HCT116 (cell line): ENCODE measurements around the gene SNX19. TPM values are rescaled to one million over a fixed set of nuclear protein-coding genes. Genes with fewer than 3 reads are reported as not detected.

ENCODE experiments used
- ATAC-seq: fragments of 200-7000 bp; cut with Tn5 transposase; 2 replicates; pipeline ENCODE4 v1.9.1; 2020; ENCODE audit warnings: mild to moderate bottlenecking, moderate library complexity
- BruUV-seq: library from RNA; stranded (reverse); fragments of 400-500 nt; replicated peaks from 2 replicates; lab custom pipeline; 2021; lab: Mats Ljungman, UMichigan
- CTCF ChIA-PET: fragments of 300-600 bp; sonication (Branson Sonifier 250); formaldehyde crosslinking; loops from one replicate; lab custom pipeline; 2021; ENCODE audit warnings: antibody characterized with exemption; lab: Charles Lee
- POLR2A ChIA-PET: fragments of 300-600, 350-600 bp; sonication (Branson Sonifier 250); formaldehyde crosslinking; loops from one replicate; lab custom pipeline; 2021; ENCODE audit warnings: antibody characterized with exemption; lab: Charles Lee
- RAD21 ChIA-PET, 2 experiments: fragments of 300-600 bp; sonication (Branson Sonifier 250); formaldehyde crosslinking; loops; one replicate each; lab custom pipeline; 2023; ENCODE audit warnings: low total read pairs in 2 of 2; ENCODE audit not compliant: uncharacterized antibody in 2 of 2, unreplicated experiment in 2 of 2, low non-redundant PET in 1 of 2; lab: Charles Lee
- DNase-seq: peaks from one replicate; pipeline ENCODE4 v3.0.0-alpha.2; 2010; ENCODE audit warnings: low read depth, low spot score
- H2AFZ ChIP-seq: fragments of 200-600 bp; shearing (Covaris generic), sonication (generic); 2 replicates; pipeline ENCODE4 v1.6.1; 2017; ENCODE audit warnings: low read depth, mixed run types, mixed read lengths, antibody characterized with exemption, low read length; ENCODE audit not compliant: poor library complexity, severe bottlenecking
- H3K27ac ChIP-seq: 2 replicates; pipeline ENCODE4 v1.5.1; 2012; ENCODE audit warnings: low read depth, low read length
- H3K27me3 ChIP-seq: fragments of 200-600 bp; sonication (generic); 2 replicates; pipeline ENCODE4 v1.6.1; 2016; ENCODE audit warnings: mixed run types, low read length, mixed read lengths; ENCODE audit not compliant: insufficient read depth
- H3K36me3 ChIP-seq, 2 experiments: fragments of 200-500 bp in 1 of 2; fragments of 200-600 bp in 1 of 2; sonication (Bioruptor generic) in 1 of 2; sonication (generic) in 1 of 2; 2 replicates each; pipeline versions ENCODE4 v1.5.1 to v1.6.1; 2014 to 2016; ENCODE audit warnings: low read length in 2 of 2, inconsistent platforms in 1 of 2, mixed read lengths in 1 of 2, mixed run types in 1 of 2; ENCODE audit not compliant: insufficient read depth in 2 of 2, control insufficient read depth in 1 of 2
- H3K4me1 ChIP-seq, 2 experiments: fragments of 200-600 bp in 1 of 2; sonication (generic) in 1 of 2; 2 replicates each; pipeline versions ENCODE4 v1.5.1 to v1.6.1; 2012 to 2017; ENCODE audit warnings: low read length in 2 of 2, inconsistent platforms in 1 of 2, mild to moderate bottlenecking in 1 of 2, mixed read lengths in 1 of 2, mixed run types in 1 of 2, moderate library complexity in 1 of 2; ENCODE audit not compliant: insufficient read depth in 2 of 2, control insufficient read depth in 1 of 2
- H3K4me2 ChIP-seq: fragments of 200-600 bp; sonication (generic); 2 replicates; pipeline ENCODE4 v1.6.1; 2017; ENCODE audit warnings: mixed run types, low read length, mixed read lengths
- H3K4me3 ChIP-seq, 2 experiments: fragments of 200-600 bp in 1 of 2; sonication (generic) in 1 of 2; replicated peaks in 1 of 2; 2 replicates each; pipeline ENCODE4 v1.5.1; 2011 to 2016; ENCODE audit warnings: low read length in 2 of 2, control low read depth in 1 of 2, low read depth in 1 of 2, mild to moderate bottlenecking in 1 of 2, mixed read lengths in 1 of 2, mixed run types in 1 of 2
- H3K79me2 ChIP-seq: fragments of 200-600 bp; sonication (generic); 2 replicates; pipeline ENCODE4 v1.6.1; 2017; ENCODE audit warnings: mild to moderate bottlenecking, mixed run types, low read length, moderate library complexity, mixed read lengths; ENCODE audit not compliant: insufficient read depth
- H3K9ac ChIP-seq: fragments of 200-600 bp; sonication (generic); 2 replicates; pipeline ENCODE4 v1.6.1; 2016; ENCODE audit warnings: low read length, mixed read lengths
- H3K9me2 ChIP-seq: fragments of 200-600 bp; sonication (generic), shearing (Covaris generic); 2 replicates; pipeline ENCODE4 v1.6.1; 2017; ENCODE audit warnings: mixed run types, mild to moderate bottlenecking, moderate library complexity; ENCODE audit not compliant: insufficient read depth
- H3K9me3 ChIP-seq, 2 experiments: fragments of 200-500 bp in 1 of 2; fragments of 200-600 bp in 1 of 2; sonication (Bioruptor generic) in 1 of 2; sonication (generic) in 1 of 2; 2 replicates each; pipeline ENCODE4 v1.6.1; 2014 to 2017; ENCODE audit warnings: low read length in 2 of 2, mixed read lengths in 2 of 2, inconsistent platforms in 1 of 2, low read depth in 1 of 2, mild to moderate bottlenecking in 1 of 2, mixed run types in 1 of 2, moderate library complexity in 1 of 2; ENCODE audit not compliant: control insufficient read depth in 1 of 2, insufficient read depth in 1 of 2
- H4K20me1 ChIP-seq: fragments of 200-600 bp; sonication (generic), shearing (Covaris generic); 2 replicates; pipeline ENCODE4 v1.6.1; 2017; ENCODE audit warnings: mixed run types, mild to moderate bottlenecking, moderate library complexity; ENCODE audit not compliant: insufficient read depth
- CBX3 ChIP-seq: IDR thresholded peaks from 2 replicates; pipeline ENCODE4 v1.6.1; 2012; ENCODE audit warnings: low read depth
- CEBPB ChIP-seq: IDR thresholded peaks from 2 replicates; pipeline ENCODE4 v1.6.1; 2012; ENCODE audit warnings: low read depth
- CTCF ChIP-seq, 3 experiments: fragments of 200-600 bp in 1 of 3; sonication (generic) in 1 of 3; IDR thresholded peaks in 2 of 3; conservative IDR thresholded peaks in 1 of 3; 2 replicates each; pipeline ENCODE4 v1.5.1; 2012 to 2017; ENCODE audit warnings: low read depth in 2 of 3, low read length in 2 of 3, antibody characterized with exemption in 1 of 3, borderline replicate concordance in 1 of 3, control low read depth in 1 of 3, mild to moderate bottlenecking in 1 of 3, mixed read lengths in 1 of 3, mixed run types in 1 of 3, moderate library complexity in 1 of 3; ENCODE audit not compliant: insufficient read depth in 1 of 3
- EGR1 ChIP-seq: IDR thresholded peaks from 2 replicates; pipeline ENCODE4 v1.6.1; 2012; ENCODE audit warnings: low read depth
- EZH2 ChIP-seq: fragments of 200-600 bp; sonication (generic); IDR thresholded peaks from 2 replicates; pipeline ENCODE4 v1.6.1; 2017; ENCODE audit warnings: antibody characterized with exemption, mixed run types
- EZH2phosphoT487 ChIP-seq: fragments of 200-600 bp; IDR thresholded peaks from 2 replicates; pipeline ENCODE4 v1.6.1; 2018; ENCODE audit warnings: antibody characterized with exemption, borderline replicate concordance
- FOSL1 ChIP-seq: IDR thresholded peaks from 2 replicates; pipeline ENCODE4 v1.6.1; 2012; ENCODE audit warnings: low read depth
- JUND ChIP-seq: IDR thresholded peaks from 2 replicates; pipeline ENCODE4 v1.6.1; 2012
- MAX ChIP-seq: IDR thresholded peaks from 2 replicates; pipeline ENCODE4 v1.6.1; 2012
- POLR2A ChIP-seq: IDR thresholded peaks from 2 replicates; pipeline ENCODE4 v1.7.0; 2011; ENCODE audit warnings: borderline replicate concordance; ENCODE audit not compliant: insufficient read depth, insufficient read length; ENCODE audit errors: extremely low read depth
- POLR2AphosphoS5 ChIP-seq: IDR thresholded peaks from 2 replicates; pipeline ENCODE4 v1.6.1; 2011; ENCODE audit warnings: mild to moderate bottlenecking, low read depth, low read length, moderate library complexity
- RAD21 ChIP-seq: IDR thresholded peaks from 2 replicates; pipeline ENCODE4 v1.6.1; 2012; ENCODE audit warnings: low read depth, mild to moderate bottlenecking
- REST ChIP-seq: IDR thresholded peaks from 2 replicates; pipeline ENCODE4 v1.6.1; 2012; ENCODE audit warnings: low read depth
- SIN3A ChIP-seq: IDR thresholded peaks from 2 replicates; pipeline ENCODE4 v1.6.1; 2012; ENCODE audit warnings: low read depth
- SRF ChIP-seq: IDR thresholded peaks from 2 replicates; pipeline ENCODE4 v1.6.1; 2012; ENCODE audit warnings: low read depth
- TCF7L2 ChIP-seq: IDR thresholded peaks from 2 replicates; pipeline ENCODE4 v1.7.0; 2011; ENCODE audit warnings: borderline replicate concordance, inconsistent platforms; ENCODE audit not compliant: insufficient read depth, insufficient read length; ENCODE audit errors: extremely low read depth
- ZBTB33 ChIP-seq: IDR thresholded peaks from 2 replicates; pipeline ENCODE4 v1.6.1; 2011; ENCODE audit warnings: mild to moderate bottlenecking, low read length, moderate library complexity; ENCODE audit not compliant: insufficient replicate concordance; ENCODE audit errors: extremely low read depth
- ZFX ChIP-seq: fragments of 450-650 bp; IDR thresholded peaks from 2 replicates; pipeline ENCODE4 v1.6.1; 2017
- ZNF274 ChIP-seq: fragments of 200-500 bp; sonication (Bioruptor generic); IDR thresholded peaks from 2 replicates; pipeline ENCODE4 v1.6.1; 2014; ENCODE audit warnings: mild to moderate bottlenecking, low read depth, low read length, inconsistent platforms
- intact Hi-C: fragments of 100-400 bp; cut with micrococcal nuclease; formaldehyde crosslinking; loops from 2 replicates; pipeline ENCODE4 v1.10.0; 2022
- total RNA-seq: library from RNA; stranded (reverse); gene quantifications from one replicate; pipeline ENCODE4 v1.2.1, GENCODE V29; 2021; ENCODE audit not compliant: unreplicated experiment

The SNX19 gene
- total RNA-seq, 1 experiment from 2014 or later = 25.2 TPM

GRCh38 chr11:130874396-130874795, 41.9 kb downstream of the SNX19 start:
- Histone ChIP-seq H3K9me3 (no peaks in the 10 kb centered on the region), H3K27me3 (no peaks in the 10 kb centered on the region), H3K9me2 (no peaks in the 10 kb centered on the region), H3K9ac (no peak overlapping the region), H3K79me2 (no peaks in the 10 kb centered on the region), H3K36me3 (peaks cover 14 to 15% of the 10 kb centered on the region in 2 experiments; a peak in 3 of 4 replicates), H3K4me3 (no peak overlapping the region), H4K20me1 (no peaks in the 10 kb centered on the region), H2AFZ (no peak overlapping the region), H3K4me1 (peaks cover 0 to 9% of the 10 kb centered on the region in 2 experiments; a peak in 1 of 4 replicates), H3K27ac (no peak overlapping the region), H3K4me2 (no peak overlapping the region)
- ChIA-PET RAD21 (no interaction called here), POLR2A (no interaction called here), CTCF (no interaction called here)
- DNase-seq (no peak), ATAC-seq (no peak)
- intact Hi-C loops = no loop called here
- TF ChIP-seq EZH2phosphoT487 (no peak), POLR2A (no peak), ZFX (no peak), SRF (no peak), ZBTB33 (no peak), REST (no peak), CTCF (IDR thresholded peaks at IDR 0.05 in 2 of 3, conservative IDR thresholded peaks at IDR 0.05 in 1 of 3; ENCODE audit: borderline replicate concordance in 1 of 3, insufficient read depth in 1 of 3, low read depth in 2 of 3, low read length in 2 of 3) (no peak), SIN3A (no peak), EGR1 (no peak), CBX3 (no peak), POLR2AphosphoS5 (no peak), ZNF274 (no peak), CEBPB (no peak), TCF7L2 (no peak), RAD21 (no peak), FOSL1 (no peak), EZH2 (no peak), JUND (no peak), MAX (no peak)
- BruUV-seq = no TSS peak
